Nephron progenitor cell (in vitro differentiated cells): ENCODE measurements around the gene ZFHX3.

ENCODE experiments used
- DNase-seq: peaks from one replicate; pipeline ENCODE4 v3.0.0; 2021
- H3K27ac Mint-ChIP-seq: 2 replicates; pipeline ENCODE4 v1.8.0; 2021; ENCODE audit warnings: mild to moderate bottlenecking, moderate library complexity, mixed read lengths
- H3K27me3 Mint-ChIP-seq: 2 replicates; pipeline ENCODE4 v1.8.0; 2021; ENCODE audit warnings: mild to moderate bottlenecking, low read depth, mixed read lengths; ENCODE audit not compliant: poor library complexity
- H3K36me3 Mint-ChIP-seq: 2 replicates; pipeline ENCODE4 v1.8.0; 2021; ENCODE audit warnings: low read depth, mixed read lengths
- H3K4me1 Mint-ChIP-seq: 2 replicates; pipeline ENCODE4 v1.8.0; 2021; ENCODE audit warnings: mixed read lengths
- H3K4me3 Mint-ChIP-seq: 2 replicates; pipeline ENCODE4 v1.8.0; 2021; ENCODE audit warnings: mild to moderate bottlenecking, moderate library complexity, mixed read lengths
- H3K9me3 Mint-ChIP-seq: 2 replicates; pipeline ENCODE4 v1.8.0; 2021; ENCODE audit warnings: mild to moderate bottlenecking, moderate library complexity, mixed read lengths
- TF ChIP-seq, protein P1 (sequence below): fragments of 200-600 bp; sonication (generic); IDR thresholded peaks from 2 replicates; pipeline ENCODE4 v1.5.0; 2021; ENCODE audit warnings: antibody characterized with exemption

The ZFHX3 gene

GRCh38 chr16:72873044-72873443 lies 174.9 kb downstream of the ZFHX3 start:
- no peak for DNase-seq
- Mint-ChIP-seq H3K4me3 (no peak overlapping the region), H3K9me3 (peaks cover 15% of the 10 kb centered on the region), H3K27ac (peak overlapping the region; percentile 7), H3K36me3 (peaks cover 34% of the 10 kb centered on the region), H3K4me1 (peaks cover 28% of the 10 kb centered on the region), H3K27me3 (no peaks in the 10 kb centered on the region)
- TF ChIP-seq, protein P1, sequence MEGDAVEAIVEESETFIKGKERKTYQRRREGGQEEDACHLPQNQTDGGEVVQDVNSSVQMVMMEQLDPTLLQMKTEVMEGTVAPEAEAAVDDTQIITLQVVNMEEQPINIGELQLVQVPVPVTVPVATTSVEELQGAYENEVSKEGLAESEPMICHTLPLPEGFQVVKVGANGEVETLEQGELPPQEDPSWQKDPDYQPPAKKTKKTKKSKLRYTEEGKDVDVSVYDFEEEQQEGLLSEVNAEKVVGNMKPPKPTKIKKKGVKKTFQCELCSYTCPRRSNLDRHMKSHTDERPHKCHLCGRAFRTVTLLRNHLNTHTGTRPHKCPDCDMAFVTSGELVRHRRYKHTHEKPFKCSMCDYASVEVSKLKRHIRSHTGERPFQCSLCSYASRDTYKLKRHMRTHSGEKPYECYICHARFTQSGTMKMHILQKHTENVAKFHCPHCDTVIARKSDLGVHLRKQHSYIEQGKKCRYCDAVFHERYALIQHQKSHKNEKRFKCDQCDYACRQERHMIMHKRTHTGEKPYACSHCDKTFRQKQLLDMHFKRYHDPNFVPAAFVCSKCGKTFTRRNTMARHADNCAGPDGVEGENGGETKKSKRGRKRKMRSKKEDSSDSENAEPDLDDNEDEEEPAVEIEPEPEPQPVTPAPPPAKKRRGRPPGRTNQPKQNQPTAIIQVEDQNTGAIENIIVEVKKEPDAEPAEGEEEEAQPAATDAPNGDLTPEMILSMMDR = no peak

DNA sequence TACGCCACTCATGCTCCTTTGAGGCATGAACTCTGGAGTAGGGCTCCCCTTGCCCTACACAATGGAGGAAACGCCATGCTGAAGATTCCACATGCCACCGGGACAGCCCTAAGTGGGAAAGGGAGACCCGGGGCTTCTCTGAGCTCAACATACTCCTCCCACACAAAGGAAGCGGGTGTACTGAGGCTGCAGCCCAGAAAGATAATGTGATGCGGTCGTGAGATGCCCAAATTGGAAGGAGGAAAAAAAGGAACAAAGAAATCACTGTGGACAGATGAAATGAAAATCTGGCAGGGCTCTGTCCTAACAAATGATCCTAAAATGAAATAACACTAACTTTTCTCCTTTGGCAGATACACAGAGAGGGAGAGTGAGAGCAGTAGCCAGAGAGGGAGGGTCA lies 182.1 kb downstream of the ZFHX3 start:
- no peak for DNase-seq
- no peak overlapping the region for H3K27ac Mint-ChIP-seq
- peaks cover 6% of the 10 kb centered on the region for H3K27me3 Mint-ChIP-seq

GRCh38 chr16:72865258-72865657 lies 182.7 kb downstream of the ZFHX3 start:
- Mint-ChIP-seq H3K27ac (no peak overlapping the region), H3K27me3 (peaks cover 6% of the 10 kb centered on the region), H3K4me1 (peaks cover 9% of the 10 kb centered on the region), H3K36me3 (peaks cover 57% of the 10 kb centered on the region), H3K4me3 (no peak overlapping the region), H3K9me3 (no peaks in the 10 kb centered on the region)
- DNase-seq = no peak
- TF ChIP-seq, protein P1 = no peak

More for the DNA sequence above, 182.1 kb downstream of the ZFHX3 start:
- peaks cover 3% of the 10 kb centered on the region for H3K4me1 Mint-ChIP-seq
- H3K4me3 Mint-ChIP-seq = no peak overlapping the region
- TF ChIP-seq, protein P1 = no peak
- H3K9me3 Mint-ChIP-seq = peaks cover 2% of the 10 kb centered on the region
- peaks cover 59% of the 10 kb centered on the region for H3K36me3 Mint-ChIP-seq

GRCh38 chr16:72864130-72864833 lies 183.6 kb downstream of the ZFHX3 start:
- DNase-seq = no peak
- no peaks in the 10 kb centered on the region for H3K9me3 Mint-ChIP-seq
- H3K4me1 Mint-ChIP-seq = peaks cover 19% of the 10 kb centered on the region
- no peak overlapping the region for H3K4me3 Mint-ChIP-seq
- no peak overlapping the region for H3K27ac Mint-ChIP-seq
- peaks cover 6% of the 10 kb centered on the region for H3K27me3 Mint-ChIP-seq
- TF ChIP-seq, protein P1 = no peak
- peaks cover 51% of the 10 kb centered on the region for H3K36me3 Mint-ChIP-seq

GRCh38 chr16:72862090-72862489 lies 185.8 kb downstream of the ZFHX3 start:
- H3K4me1 Mint-ChIP-seq = peaks cover 37% of the 10 kb centered on the region
- no peak for DNase-seq
- no peaks in the 10 kb centered on the region for H3K9me3 Mint-ChIP-seq
- H3K36me3 Mint-ChIP-seq = peaks cover 39% of the 10 kb centered on the region
- H3K27ac Mint-ChIP-seq = no peak overlapping the region
- TF ChIP-seq, protein P1 = no peak
- H3K27me3 Mint-ChIP-seq = peaks cover 6% of the 10 kb centered on the region
- H3K4me3 Mint-ChIP-seq = no peak overlapping the region
